ENCODE results near the gene FRMD4A.

GRCh38 chr10:14128519-14128918 lies 202.2 kb downstream of the FRMD4A start:
- TF ChIP-seq CTCF (IDR thresholded peaks at IDR 0.05; ENCODE audit: insufficient read depth, low read length, poor library complexity, severe bottlenecking) (no peak), EZH2phosphoT487 (conservative IDR thresholded peaks at IDR 0.05; ENCODE audit: low read length) (no peak)

Data from SU-DHL-6 (cell line).